HL-60 (cell line): Measurements from ENCODE around the gene TXNDC16.

Experiments used
- DNase-seq, 2 experiments: peaks; one replicate each; pipeline ENCODE4 v3.0.0-alpha.2; 2010 to 2020; ENCODE audit warnings: low read depth in 1 of 2, low spot score in 1 of 2
- H3K27ac ChIP-seq: fragments of 250-450 bp; sonication (Bioruptor Pico); replicated peaks from 2 replicates; pipeline ENCODE4 v1.5.1; 2020; ENCODE audit warnings: mild to moderate bottlenecking, moderate library complexity
- H3K27me3 ChIP-seq: fragments of 250-450 bp; sonication (Bioruptor Pico); 2 replicates; pipeline ENCODE4 v1.5.1; 2021; ENCODE audit warnings: mild to moderate bottlenecking, moderate library complexity; ENCODE audit not compliant: insufficient read depth, poor library complexity, severe bottlenecking
- H3K4me3 ChIP-seq: replicated peaks from 2 replicates; pipeline ENCODE4 v1.5.1; 2011; ENCODE audit warnings: mild to moderate bottlenecking, control low read depth, low read length; ENCODE audit not compliant: insufficient read depth
- CTCF ChIP-seq: IDR thresholded peaks from one replicate; pipeline ENCODE4 v1.5.1; 2011; ENCODE audit warnings: low read length, control low read depth, inconsistent platforms; ENCODE audit not compliant: insufficient read depth
- GABPA ChIP-seq: IDR thresholded peaks from 2 replicates; pipeline ENCODE4 v1.6.1; 2012; ENCODE audit warnings: low read depth
- POLR2AphosphoS5 ChIP-seq: IDR thresholded peaks from 2 replicates; pipeline ENCODE4 v1.6.1; 2012; ENCODE audit warnings: low read depth
- REST ChIP-seq: IDR thresholded peaks from 2 replicates; pipeline ENCODE4 v1.6.1; 2012; ENCODE audit warnings: low read depth; ENCODE audit not compliant: insufficient replicate concordance
- SPI1 ChIP-seq: IDR thresholded peaks from 2 replicates; pipeline ENCODE4 v1.6.1; 2012; ENCODE audit warnings: low read depth, mild to moderate bottlenecking, borderline replicate concordance
- long read RNA-seq: library from polyadenylated mRNA; unstranded; transcript quantifications from one replicate; pipeline ENCODE4 v2.0.0, GENCODE V29; 2020

TXNDC16 gene, protein sequence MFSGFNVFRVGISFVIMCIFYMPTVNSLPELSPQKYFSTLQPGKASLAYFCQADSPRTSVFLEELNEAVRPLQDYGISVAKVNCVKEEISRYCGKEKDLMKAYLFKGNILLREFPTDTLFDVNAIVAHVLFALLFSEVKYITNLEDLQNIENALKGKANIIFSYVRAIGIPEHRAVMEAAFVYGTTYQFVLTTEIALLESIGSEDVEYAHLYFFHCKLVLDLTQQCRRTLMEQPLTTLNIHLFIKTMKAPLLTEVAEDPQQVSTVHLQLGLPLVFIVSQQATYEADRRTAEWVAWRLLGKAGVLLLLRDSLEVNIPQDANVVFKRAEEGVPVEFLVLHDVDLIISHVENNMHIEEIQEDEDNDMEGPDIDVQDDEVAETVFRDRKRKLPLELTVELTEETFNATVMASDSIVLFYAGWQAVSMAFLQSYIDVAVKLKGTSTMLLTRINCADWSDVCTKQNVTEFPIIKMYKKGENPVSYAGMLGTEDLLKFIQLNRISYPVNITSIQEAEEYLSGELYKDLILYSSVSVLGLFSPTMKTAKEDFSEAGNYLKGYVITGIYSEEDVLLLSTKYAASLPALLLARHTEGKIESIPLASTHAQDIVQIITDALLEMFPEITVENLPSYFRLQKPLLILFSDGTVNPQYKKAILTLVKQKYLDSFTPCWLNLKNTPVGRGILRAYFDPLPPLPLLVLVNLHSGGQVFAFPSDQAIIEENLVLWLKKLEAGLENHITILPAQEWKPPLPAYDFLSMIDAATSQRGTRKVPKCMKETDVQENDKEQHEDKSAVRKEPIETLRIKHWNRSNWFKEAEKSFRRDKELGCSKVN
- long read RNA-seq, full-length matches to known transcripts = 7 of 16 reads
- long read RNA-seq, partial matches to known transcripts = 6 of 16 reads
- long read RNA-seq, other reads (novel, unspliced or antisense) = 3 of 16 reads

- peaks cover 2% of the 10 kb centered on the region for H3K27me3 ChIP-seq
- DNase-seq = peak; percentile 97 to 100
- H3K4me3 ChIP-seq = peak within 1 kb of the TSS; percentile 71
- peak within 1 kb of the TSS; percentile 67 for H3K27ac ChIP-seq
- TF ChIP-seq GABPA (no peak), CTCF (no peak), SPI1 (no peak), POLR2AphosphoS5 (peak; percentile 89), REST (peak; percentile 58)
Measured at GRCh38 chr14:52552063-52552988, at the start of gene TXNDC16, which contains the start of gene GPR137C. Gene TXNDC16, minus strand, starts transcription at chr14:52552505. Its CDS starts 8,948 bp downstream, at chr14:52543557. Gene GPR137C, plus strand, starts transcription at chr14:52552836. Its CDS starts 312 bp downstream, at chr14:52553148.

DNA sequence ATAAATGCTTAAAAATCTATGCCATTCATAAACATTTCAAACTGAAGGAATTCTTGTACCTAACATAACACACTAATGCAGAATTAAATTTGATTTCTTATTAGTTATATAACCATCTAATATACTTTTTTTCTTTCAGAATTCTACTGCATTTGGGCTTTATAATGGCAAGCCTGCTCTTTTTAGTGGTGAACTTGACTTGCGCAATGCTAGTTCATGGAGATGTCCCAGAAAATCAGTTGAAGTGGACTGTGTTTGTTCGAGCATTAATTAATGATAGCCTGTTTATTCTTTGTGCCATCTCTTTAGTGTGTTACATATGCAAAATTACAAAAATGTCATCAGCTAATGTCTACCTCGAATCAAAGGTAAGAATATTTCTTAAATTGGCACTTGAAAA is 47.7 kb upstream of the TXNDC16 start:
- no peak for DNase-seq
- Histone ChIP-seq H3K4me3 (no peak overlapping the region), H3K27ac (no peak overlapping the region), H3K27me3 (no peaks in the 10 kb centered on the region)
- TF ChIP-seq POLR2AphosphoS5 (no peak), REST (no peak), SPI1 (no peak), GABPA (no peak), CTCF (no peak)

GRCh38 chr14:52598568-52598967 is 46.3 kb upstream of the TXNDC16 start:
- H3K27me3 ChIP-seq = no peaks in the 10 kb centered on the region
- H3K27ac ChIP-seq = no peak overlapping the region
- DNase-seq = no peak
- no peak overlapping the region for H3K4me3 ChIP-seq
- TF ChIP-seq GABPA (no peak), REST (no peak)
